Lower leg skin (tissue), 3 donors: ENCODE results near the gene LRIT1.

ENCODE experiments used
- CTCF ChIP-seq, 3 donors: fragments of 450-650 bp; IDR thresholded peaks; one replicate each; pipeline ENCODE4 v1.5.1; 2016; ENCODE audit warnings: antibody characterized with exemption in 3 of 3, mild to moderate bottlenecking in 3 of 3, moderate library complexity in 2 of 3
- POLR2A ChIP-seq, 2 donors: fragments of 450-650 bp; IDR thresholded peaks; one replicate each; pipeline ENCODE4 v1.6.1; 2016 to 2017; ENCODE audit warnings: antibody characterized with exemption in 2 of 2, mild to moderate bottlenecking in 1 of 2, moderate library complexity in 1 of 2

DNA sequence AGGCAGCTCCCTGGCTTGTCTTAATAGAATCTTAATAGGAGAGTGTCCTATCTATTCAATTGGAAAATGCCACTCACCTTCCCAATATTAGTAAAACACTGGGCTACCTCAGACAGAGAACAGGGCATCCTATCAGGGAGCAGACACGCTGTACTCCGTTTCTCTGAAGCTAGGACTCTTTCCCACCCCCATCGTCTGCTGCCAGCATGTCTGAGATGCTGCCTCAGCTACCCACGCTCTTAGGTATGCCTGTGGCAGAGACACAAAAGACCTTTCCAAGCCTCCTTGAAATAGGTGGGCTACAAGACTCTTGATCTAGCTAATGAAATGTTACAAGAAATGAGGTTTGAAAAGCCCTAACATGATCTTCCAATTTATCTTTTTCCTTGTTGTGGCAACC is 13.5 kb downstream of the LRIT1 start:
- TF ChIP-seq CTCF (IDR thresholded peaks at IDR 0.05) (no peak), POLR2A (IDR thresholded peaks at IDR 0.05) (no peak)
